Bronchial epithelial cell (primary cell): ENCODE data around the gene CCDC63. TPM values are rescaled to one million over a fixed set of nuclear protein-coding genes. Genes with fewer than 3 reads are reported as not detected.

ENCODE experiments used
- DNase-seq: peaks from one replicate; pipeline ENCODE4 v3.0.0-alpha.2; 2010; ENCODE audit warnings: low read depth
- FAIRE-seq: peaks from 2 replicates; lab custom pipeline; 2011; peaks lifted over from hg19 to GRCh38; lab: Jason Lieb, UNC
- H3K27me3 ChIP-seq: 2 replicates; pipeline ENCODE4 v1.5.1; 2011; ENCODE audit warnings: low read length; ENCODE audit not compliant: control insufficient read depth, insufficient read depth
- H3K36me3 ChIP-seq: 2 replicates; pipeline ENCODE4 v1.5.1; 2011; ENCODE audit warnings: low read length; ENCODE audit not compliant: control insufficient read depth, insufficient read depth
- H3K4me3 ChIP-seq: 2 replicates; pipeline ENCODE4 v1.5.1; 2011; ENCODE audit warnings: mild to moderate bottlenecking, low read depth, low read length, control low read depth
- total RNA-seq: library from RNA; depleted of rRNA; stranded (reverse); fragments of >200 nt; gene quantifications from 2 replicates; pipeline ENCODE4 v1.2.1, GENCODE V29; 2014
- TF ChIP-seq, protein P1 (sequence below): IDR thresholded peaks from 2 replicates; pipeline ENCODE4 v1.5.1; 2011; ENCODE audit warnings: mild to moderate bottlenecking, moderate library complexity, low read length, control low read depth, inconsistent platforms; ENCODE audit not compliant: insufficient read depth, severe bottlenecking

Gene CCDC63
- total RNA-seq, 1 donor from 2014 or later, result not detected

DNA sequence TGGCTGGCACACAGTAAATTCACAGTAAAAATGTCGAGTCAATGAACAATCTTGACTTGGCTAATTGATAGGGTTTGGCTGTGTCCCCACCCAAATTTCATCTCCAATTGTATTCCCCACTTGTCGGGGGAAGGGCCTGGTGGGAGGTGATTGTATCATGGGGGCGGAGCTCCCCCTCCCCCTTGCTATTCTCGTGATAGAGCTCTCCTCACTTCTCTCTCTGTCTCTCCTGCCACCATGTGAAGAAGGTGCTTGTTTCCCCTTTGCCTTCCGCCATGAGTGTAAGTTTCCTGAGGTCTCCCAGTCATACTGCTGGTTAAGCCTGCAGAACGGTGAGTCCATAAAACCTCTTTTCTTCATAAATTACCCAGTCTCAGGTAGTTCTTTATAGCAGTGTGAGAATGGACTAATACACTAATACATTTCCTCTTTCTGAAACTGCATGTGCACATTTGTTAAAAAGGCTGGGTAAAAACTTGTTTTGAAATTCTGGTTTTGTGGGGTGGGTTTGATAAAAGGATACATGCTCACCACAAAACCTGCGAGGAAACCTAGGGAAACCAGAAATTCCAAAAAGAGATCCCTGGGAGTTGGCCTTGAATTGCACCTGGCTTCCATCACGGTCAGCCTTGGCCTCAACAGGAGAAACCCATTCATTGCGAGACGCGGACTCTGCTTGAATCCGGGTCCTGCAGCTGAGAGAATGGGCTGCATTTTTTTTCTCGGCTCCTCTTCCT, 89.7 kb downstream of the CCDC63 start:
- TF ChIP-seq, protein P1, sequence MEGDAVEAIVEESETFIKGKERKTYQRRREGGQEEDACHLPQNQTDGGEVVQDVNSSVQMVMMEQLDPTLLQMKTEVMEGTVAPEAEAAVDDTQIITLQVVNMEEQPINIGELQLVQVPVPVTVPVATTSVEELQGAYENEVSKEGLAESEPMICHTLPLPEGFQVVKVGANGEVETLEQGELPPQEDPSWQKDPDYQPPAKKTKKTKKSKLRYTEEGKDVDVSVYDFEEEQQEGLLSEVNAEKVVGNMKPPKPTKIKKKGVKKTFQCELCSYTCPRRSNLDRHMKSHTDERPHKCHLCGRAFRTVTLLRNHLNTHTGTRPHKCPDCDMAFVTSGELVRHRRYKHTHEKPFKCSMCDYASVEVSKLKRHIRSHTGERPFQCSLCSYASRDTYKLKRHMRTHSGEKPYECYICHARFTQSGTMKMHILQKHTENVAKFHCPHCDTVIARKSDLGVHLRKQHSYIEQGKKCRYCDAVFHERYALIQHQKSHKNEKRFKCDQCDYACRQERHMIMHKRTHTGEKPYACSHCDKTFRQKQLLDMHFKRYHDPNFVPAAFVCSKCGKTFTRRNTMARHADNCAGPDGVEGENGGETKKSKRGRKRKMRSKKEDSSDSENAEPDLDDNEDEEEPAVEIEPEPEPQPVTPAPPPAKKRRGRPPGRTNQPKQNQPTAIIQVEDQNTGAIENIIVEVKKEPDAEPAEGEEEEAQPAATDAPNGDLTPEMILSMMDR, result no peak
- Histone ChIP-seq H3K4me3 (no peak overlapping the region), H3K36me3 (no peaks in the 10 kb centered on the region), H3K27me3 (no peaks in the 10 kb centered on the region)
- DNase-seq (no peak), FAIRE-seq (no peak)

DNA sequence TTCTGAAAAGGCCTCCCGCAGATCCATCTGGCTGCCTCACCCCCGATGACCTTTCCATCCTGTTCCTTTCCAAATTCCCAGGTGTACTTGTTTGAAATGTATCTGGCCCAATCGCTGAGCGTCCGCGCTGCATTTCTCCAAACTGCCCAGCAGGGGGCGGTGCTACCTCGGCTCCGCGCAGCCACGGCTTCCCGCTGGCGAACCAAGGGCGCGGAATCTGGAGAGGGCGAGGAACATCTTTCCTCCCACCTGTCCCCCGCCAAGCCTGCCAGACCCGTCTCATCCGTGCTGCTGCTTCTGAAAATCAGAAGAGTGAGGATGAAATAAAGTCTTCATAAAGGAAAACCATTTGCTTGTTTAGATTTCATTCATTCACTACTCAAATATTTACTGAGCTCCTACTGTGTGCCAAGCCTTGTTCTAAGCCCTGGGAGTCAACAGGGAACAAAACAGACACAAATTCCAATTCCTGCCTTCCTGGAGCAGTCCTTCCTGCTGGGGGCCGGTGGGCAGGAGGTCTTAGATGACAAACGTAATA, 90.4 kb downstream of the CCDC63 start:
- no peak overlapping the region for H3K4me3 ChIP-seq
- H3K27me3 ChIP-seq, result no peaks in the 10 kb centered on the region
- DNase-seq, result peak; percentile 43
- TF ChIP-seq, protein P1, result peak; percentile 91
- no peaks in the 10 kb centered on the region for H3K36me3 ChIP-seq
- FAIRE-seq, result peak; percentile 70

DNA sequence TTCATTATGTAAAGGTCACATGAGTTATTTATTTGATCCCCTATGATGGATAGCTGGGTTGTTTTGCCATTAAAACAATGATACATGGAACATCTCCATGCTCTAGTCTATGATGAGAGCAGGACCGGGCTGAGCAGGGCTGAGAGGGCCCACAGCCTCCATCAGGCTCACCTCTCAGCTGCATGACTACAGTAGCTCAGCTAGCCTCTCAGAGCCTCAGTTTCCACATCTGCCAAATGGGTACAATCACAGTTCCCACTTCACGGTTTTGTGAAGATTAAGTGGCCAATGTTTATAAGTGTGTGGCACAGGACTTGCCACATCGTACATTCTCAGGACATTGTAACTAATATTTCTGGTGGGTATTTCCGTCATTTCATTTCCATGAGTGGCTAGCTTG, 93.5 kb downstream of the CCDC63 start:
- FAIRE-seq, result peak; percentile 66

DNA sequence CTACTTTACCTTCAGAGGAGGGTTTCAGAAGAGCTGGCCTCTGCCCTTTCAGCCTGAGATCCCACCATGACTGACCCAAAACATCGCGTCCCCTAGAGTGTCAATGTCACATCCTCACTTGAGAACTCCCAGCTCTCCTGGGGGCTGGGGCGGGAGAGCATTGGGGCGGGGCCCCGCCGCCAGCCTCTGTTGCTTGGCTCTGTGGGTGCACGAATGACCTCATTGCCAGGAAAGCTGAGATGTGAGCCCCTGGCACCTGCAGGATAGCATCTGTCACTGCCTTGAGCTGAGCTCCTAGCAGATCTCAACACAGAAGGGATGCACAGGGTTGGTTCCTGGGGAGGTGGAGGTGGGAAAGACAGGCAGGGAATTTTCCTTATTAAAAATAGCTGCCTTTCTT, 94.1 kb downstream of the CCDC63 start:
- DNase-seq, result no peak
- TF ChIP-seq, protein P1, result no peak
- no peaks in the 10 kb centered on the region for H3K36me3 ChIP-seq
- no peaks in the 10 kb centered on the region for H3K27me3 ChIP-seq
- no peak for FAIRE-seq
- no peak overlapping the region for H3K4me3 ChIP-seq

More for the DNA sequence above, 93.5 kb downstream of the CCDC63 start:
- TF ChIP-seq, protein P1, result no peak
- H3K36me3 ChIP-seq, result no peaks in the 10 kb centered on the region
- no peak for DNase-seq
- no peak overlapping the region for H3K4me3 ChIP-seq
- H3K27me3 ChIP-seq, result no peaks in the 10 kb centered on the region

DNA sequence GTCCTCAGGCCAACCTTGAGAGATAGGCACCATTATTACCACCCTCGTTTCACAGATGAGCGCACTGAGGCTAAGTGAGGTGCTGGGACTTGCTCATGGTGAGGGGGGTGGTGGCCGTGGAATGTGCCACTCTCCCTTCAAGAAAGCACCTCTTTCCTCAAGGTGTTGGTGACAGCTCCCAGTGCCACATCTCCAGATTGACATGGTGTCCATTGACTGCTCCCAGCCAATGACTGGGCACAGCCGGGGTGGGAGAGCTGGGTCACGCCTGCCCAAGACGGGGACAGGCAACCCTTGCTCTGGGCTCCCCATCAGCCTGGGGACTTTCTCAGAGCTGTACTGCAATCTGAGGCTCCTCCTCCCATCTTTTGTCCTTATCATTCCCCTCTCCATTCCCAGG, 94.6 kb downstream of the CCDC63 start:
- DNase-seq, result no peak

More for the DNA sequence above, 94.6 kb downstream of the CCDC63 start:
- TF ChIP-seq, protein P1, result no peak
- Histone ChIP-seq H3K36me3 (no peaks in the 10 kb centered on the region), H3K4me3 (no peak overlapping the region), H3K27me3 (no peaks in the 10 kb centered on the region)
- FAIRE-seq, result no peak
